Body of pancreas (tissue), 4 donors: Measurements from ENCODE around the gene HS1BP3. TPM values are rescaled to one million over a fixed set of nuclear protein-coding genes. Genes with fewer than 3 reads are reported as not detected.

Experiments used
- ATAC-seq: fragments of 150-250 bp; one replicate; pipeline ENCODE4 v1.9.1; 2016
- DNase-seq, 4 donors: peaks; one replicate each; pipeline ENCODE4 v3.0.0-alpha.2; 2019
- H3K27ac ChIP-seq, 4 donors: fragments of 200-600 bp; sonication (generic); 1 replicate in 3 of 4; 2 replicates in 1 of 4; pipeline versions ENCODE4 v1.5.1 to v1.6.1; 2016 to 2019; ENCODE audit warnings: mild to moderate bottlenecking in 1 of 4, mixed read lengths in 1 of 4, moderate library complexity in 1 of 4
- H3K27me3 ChIP-seq, 2 donors: fragments of 200-600 bp; sonication (generic); one replicate each; pipeline ENCODE4 v1.6.0; 2016; ENCODE audit warnings: mild to moderate bottlenecking in 1 of 2
- H3K36me3 ChIP-seq, 2 donors: fragments of 200-600 bp; sonication (generic); replicated peaks in 1 of 2; 2 replicates each; pipeline ENCODE4 v1.5.1; 2016; ENCODE audit warnings: low read depth in 2 of 2; ENCODE audit not compliant: insufficient read depth in 1 of 2
- H3K4me1 ChIP-seq: fragments of 200-600 bp; sonication (generic); one replicate; pipeline ENCODE4 v1.6.0; 2016
- H3K4me3 ChIP-seq, 2 donors: fragments of 200-600 bp; sonication (generic); 1 replicate in 1 of 2; 2 replicates in 1 of 2; pipeline ENCODE4 v1.5.1; 2016 to 2019
- H3K9me3 ChIP-seq, 3 donors: fragments of 200-600 bp; sonication (generic); 1 replicate in 2 of 3; 2 replicates in 1 of 3; pipeline ENCODE4 v1.5.1; 2016
- POLR2A ChIP-seq, 3 donors: fragments of 450-650 bp; IDR thresholded peaks; one replicate each; pipeline ENCODE4 v1.6.1; 2016; ENCODE audit warnings: antibody characterized with exemption in 3 of 3, mild to moderate bottlenecking in 2 of 3
- WGBS, 2 donors: methylation state at CpG; one replicate each; pipeline ENCODE4 v1.1.5; 2017; 5-methylcytosine and 5-hydroxymethylcytosine counted together
- intact Hi-C: fragments of 100-400 bp; cut with DNase I; formaldehyde crosslinking; loops from one replicate; pipeline ENCODE4 v1.15.1; 2023
- total RNA-seq, 2 donors: library from RNA; depleted of rRNA; stranded (reverse); fragments of >200 nt; gene quantifications; one replicate each; pipeline ENCODE4 v1.1.0, GENCODE V29; 2016
- TF ChIP-seq, protein P1 (sequence below), 7 experiments: fragments of 450-650 bp in 4 of 7; fragments of 200-600 bp in 3 of 7; sonication (generic) in 3 of 7; IDR thresholded peaks; one replicate each; pipeline ENCODE4 v1.5.1; 2016 to 2019; ENCODE audit warnings: antibody characterized with exemption in 7 of 7

The HS1BP3 gene
- total RNA-seq, 2 donors from 2014 or later = 21.1 to 23.1 TPM

DNA sequence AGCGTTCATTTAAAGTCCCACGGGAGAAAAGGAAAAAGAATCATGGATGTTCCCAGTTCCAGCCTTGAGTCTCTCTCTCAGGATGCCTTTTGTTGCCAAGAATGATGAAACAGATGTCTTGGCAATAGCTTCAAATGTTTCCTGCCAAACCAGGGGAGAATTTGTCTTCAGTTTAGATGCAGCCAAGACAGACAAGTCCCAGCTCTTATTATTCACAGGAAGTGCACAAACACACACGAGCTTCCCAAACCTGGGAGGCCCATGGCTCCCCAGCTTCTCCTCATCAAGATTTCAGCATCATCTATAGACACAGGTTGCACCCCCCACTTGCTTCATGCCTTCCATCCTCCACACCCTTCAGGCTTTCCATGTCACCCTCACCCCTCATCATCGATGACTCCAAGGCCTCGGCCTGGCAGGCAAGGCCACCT, 45.9 kb downstream of the HS1BP3 start:
- Histone ChIP-seq H3K36me3 (no peaks in the 10 kb centered on the region), H3K27ac (no peak overlapping the region), H3K9me3 (no peaks in the 10 kb centered on the region), H3K4me3 (no peak overlapping the region), H3K4me1 (peaks cover 2% of the 10 kb centered on the region), H3K27me3 (no peaks in the 10 kb centered on the region)
- intact Hi-C loops = no loop called here
- ATAC-seq (peak; percentile 57), DNase-seq (peak in 2 of 4 donors; percentile 5 to 11)
- 71 to 74% methylated on average over 5 of the region's 5 CpGs for WGBS, 2 donors
- TF ChIP-seq, protein P1, sequence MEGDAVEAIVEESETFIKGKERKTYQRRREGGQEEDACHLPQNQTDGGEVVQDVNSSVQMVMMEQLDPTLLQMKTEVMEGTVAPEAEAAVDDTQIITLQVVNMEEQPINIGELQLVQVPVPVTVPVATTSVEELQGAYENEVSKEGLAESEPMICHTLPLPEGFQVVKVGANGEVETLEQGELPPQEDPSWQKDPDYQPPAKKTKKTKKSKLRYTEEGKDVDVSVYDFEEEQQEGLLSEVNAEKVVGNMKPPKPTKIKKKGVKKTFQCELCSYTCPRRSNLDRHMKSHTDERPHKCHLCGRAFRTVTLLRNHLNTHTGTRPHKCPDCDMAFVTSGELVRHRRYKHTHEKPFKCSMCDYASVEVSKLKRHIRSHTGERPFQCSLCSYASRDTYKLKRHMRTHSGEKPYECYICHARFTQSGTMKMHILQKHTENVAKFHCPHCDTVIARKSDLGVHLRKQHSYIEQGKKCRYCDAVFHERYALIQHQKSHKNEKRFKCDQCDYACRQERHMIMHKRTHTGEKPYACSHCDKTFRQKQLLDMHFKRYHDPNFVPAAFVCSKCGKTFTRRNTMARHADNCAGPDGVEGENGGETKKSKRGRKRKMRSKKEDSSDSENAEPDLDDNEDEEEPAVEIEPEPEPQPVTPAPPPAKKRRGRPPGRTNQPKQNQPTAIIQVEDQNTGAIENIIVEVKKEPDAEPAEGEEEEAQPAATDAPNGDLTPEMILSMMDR (IDR thresholded peaks at IDR 0.05) = no peak
- no peak for TF ChIP-seq POLR2A (IDR thresholded peaks at IDR 0.05)

DNA sequence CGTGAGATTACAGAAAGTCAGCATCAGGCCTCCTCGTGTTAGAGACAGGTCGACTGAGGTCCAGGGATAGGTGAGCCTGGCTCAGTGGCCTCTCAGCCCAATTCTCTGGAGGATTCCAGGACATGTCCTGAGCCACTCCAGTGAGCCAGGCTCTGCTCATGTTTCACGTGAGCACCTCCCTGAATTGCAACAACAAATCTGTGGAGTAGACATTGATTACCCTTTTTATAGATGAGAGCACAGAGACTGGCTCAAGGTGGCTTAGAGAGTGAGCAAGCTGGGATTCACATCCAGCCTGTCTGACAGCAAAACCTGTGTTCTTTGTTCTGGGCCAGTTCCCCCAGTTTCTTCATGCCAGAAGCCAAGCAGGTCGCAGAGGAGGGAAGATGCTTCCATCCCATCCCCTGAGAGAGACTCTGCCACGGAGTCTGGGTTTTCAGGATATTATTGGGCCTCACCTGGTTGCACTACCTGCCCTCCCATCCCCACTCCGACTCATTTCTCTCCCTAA, 46.4 kb downstream of the HS1BP3 start:
- H3K4me1 ChIP-seq = peaks cover 7% of the 10 kb centered on the region
- H3K27me3 ChIP-seq = no peaks in the 10 kb centered on the region
- no peak overlapping the region for H3K4me3 ChIP-seq
- intact Hi-C loops = no loop called here
- H3K9me3 ChIP-seq = no peaks in the 10 kb centered on the region
- WGBS, 2 donors = 70 to 73% methylated on average over 3 to 7 of the region's 7 CpGs
- H3K27ac ChIP-seq = no peak overlapping the region
- ATAC-seq (no peak), DNase-seq (peak in 2 of 4 donors; percentile 2 to 3)
- TF ChIP-seq, protein P1 (IDR thresholded peaks at IDR 0.05) = no peak
- TF ChIP-seq POLR2A (IDR thresholded peaks at IDR 0.05) = no peak
- H3K36me3 ChIP-seq = no peaks in the 10 kb centered on the region

DNA sequence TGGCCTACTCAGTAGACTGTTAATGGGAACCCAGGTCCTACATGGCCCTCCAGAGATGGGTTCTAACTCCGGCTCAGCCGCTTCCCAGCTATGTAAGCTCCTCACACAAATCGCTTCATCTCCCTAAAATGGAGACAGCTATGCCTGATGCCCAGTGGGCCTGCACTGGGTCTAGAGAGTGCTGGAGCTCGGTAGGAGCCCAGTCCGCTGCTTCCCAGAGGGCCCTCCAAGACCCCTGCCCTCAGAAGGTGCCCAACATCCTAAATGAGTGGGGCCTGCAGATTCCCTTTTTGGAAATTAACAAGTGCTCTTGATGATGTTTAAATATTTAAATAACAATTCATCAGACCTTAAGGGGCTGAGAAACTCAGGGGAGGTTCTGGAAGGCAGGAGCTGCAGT, 47.1 kb downstream of the HS1BP3 start:
- Histone ChIP-seq H3K27me3 (no peaks in the 10 kb centered on the region), H3K4me3 (no peak overlapping the region), H3K27ac (no peak overlapping the region), H3K9me3 (no peaks in the 10 kb centered on the region), H3K4me1 (peaks cover 11% of the 10 kb centered on the region), H3K36me3 (no peaks in the 10 kb centered on the region)
- DNase-seq = peak in 1 of 4 donors; percentile 5
- intact Hi-C loops = no loop called here
- WGBS, 2 donors = 99 to 100% methylated on average over 5 of the region's 5 CpGs
- TF ChIP-seq, protein P1 (IDR thresholded peaks at IDR 0.05) = no peak
- no peak for TF ChIP-seq POLR2A (IDR thresholded peaks at IDR 0.05)
- no peak for ATAC-seq

DNA sequence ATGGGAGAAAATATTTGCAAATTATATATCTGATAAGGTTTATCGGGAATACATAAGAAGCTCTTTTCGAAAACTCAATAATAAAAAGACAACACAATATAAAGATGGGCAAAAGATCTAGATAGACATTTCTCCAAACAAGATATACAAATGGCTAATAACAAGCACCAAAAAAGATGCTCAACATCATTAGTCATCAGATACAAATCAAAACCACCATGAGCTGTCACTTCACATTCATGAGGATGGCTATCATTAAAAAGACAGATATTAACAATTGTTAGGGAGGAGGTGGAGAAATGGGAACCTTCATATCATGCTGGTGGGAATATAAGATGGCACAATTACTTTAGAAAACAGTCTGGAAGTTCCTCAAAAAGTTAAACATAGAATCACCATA, 48.1 kb downstream of the HS1BP3 start:
- H3K9me3 ChIP-seq = no peaks in the 10 kb centered on the region
- H3K36me3 ChIP-seq = no peaks in the 10 kb centered on the region
- no peak overlapping the region for H3K27ac ChIP-seq
- TF ChIP-seq, protein P1 (IDR thresholded peaks at IDR 0.05) = no peak
- TF ChIP-seq POLR2A (IDR thresholded peaks at IDR 0.05) = no peak
- H3K4me3 ChIP-seq = no peak overlapping the region
- intact Hi-C loops = no loop called here
- no peak for ATAC-seq
- H3K4me1 ChIP-seq = peaks cover 17% of the 10 kb centered on the region
- no peaks in the 10 kb centered on the region for H3K27me3 ChIP-seq
- WGBS, 2 donors = 83 to 92% methylated on average over 2 of the region's 2 CpGs
- no peak for DNase-seq

DNA sequence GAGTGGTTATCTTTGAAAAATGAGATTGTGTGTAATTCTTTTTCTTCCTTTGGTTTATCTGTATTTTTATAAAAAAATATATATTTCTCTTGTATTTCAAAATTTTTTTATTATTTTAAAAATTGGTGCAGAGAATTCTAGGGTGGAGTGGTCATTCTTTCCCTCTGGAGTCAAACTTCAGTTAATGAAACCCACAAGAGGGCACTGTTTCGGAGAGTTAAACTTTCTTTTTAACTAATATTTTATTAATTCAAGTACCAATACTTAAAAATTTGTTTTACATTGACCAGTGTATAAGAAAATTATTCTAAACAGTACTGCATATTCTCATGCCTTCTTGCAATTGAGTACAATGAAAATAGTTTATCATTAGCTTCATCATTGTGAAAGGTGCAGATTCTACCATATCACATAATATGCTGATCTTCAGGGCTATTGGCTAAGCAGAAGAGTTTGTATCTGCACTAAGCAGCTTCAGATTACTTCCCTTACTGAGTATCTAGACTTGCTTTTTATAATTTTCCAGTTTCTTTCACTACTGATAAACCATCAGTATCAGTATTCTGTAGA, 50.1 kb downstream of the HS1BP3 start:
- Histone ChIP-seq H3K27me3 (no peaks in the 10 kb centered on the region), H3K4me3 (no peak overlapping the region), H3K36me3 (no peaks in the 10 kb centered on the region), H3K4me1 (peaks cover 34% of the 10 kb centered on the region), H3K27ac (no peak overlapping the region), H3K9me3 (no peaks in the 10 kb centered on the region)
- 66 to 67% methylated on average over 1 of the region's 1 CpG for WGBS, 2 donors
- TF ChIP-seq POLR2A (IDR thresholded peaks at IDR 0.05) = no peak
- TF ChIP-seq, protein P1 (IDR thresholded peaks at IDR 0.05) = peak in 4 of 7 experiments; percentile 13 to 37 (median 16)
- DNase-seq (no peak), ATAC-seq (no peak)
- intact Hi-C loops = no loop called here
